K562 (cell line): ENCODE results near the gene MFSD8. TPM values are rescaled to one million over a fixed set of nuclear protein-coding genes. Genes with fewer than 3 reads are reported as not detected.

Source experiments
- ATAC-seq: fragments of 200-7000 bp; cut with Tn5 transposase; 3 replicates; pipeline ENCODE4 v1.9.1; 2020; ENCODE audit warnings: moderate library complexity
- BruUV-seq: library from RNA; stranded (reverse); fragments of 400-500 nt; replicated peaks from 2 replicates; lab custom pipeline; 2021; lab: Mats Ljungman, UMichigan
- CTCF ChIA-PET: fragments of 300-600 bp; formaldehyde crosslinking; extraction: SDS; loops from one replicate; lab custom pipeline; 2021; ENCODE audit warnings: low intra/inter-chr PET ratio; lab: Yijun Ruan, JAX
- POLR2A ChIA-PET: fragments of 300-600, 350-650 bp; sonication (Branson Sonifier 250); formaldehyde crosslinking; extraction: SDS; loops from one replicate; lab custom pipeline; 2021; ENCODE audit warnings: antibody characterized with exemption, inconsistent platforms; lab: Yijun Ruan, JAX
- DNase-seq, 4 experiments: peaks; one replicate each; pipeline versions ENCODE4 v3.0.0 to v3.0.0-alpha.2; 2011 to 2018; ENCODE audit warnings: low spot score in 3 of 4, mixed read lengths in 3 of 4; ENCODE audit errors: extremely low read depth in 1 of 4
- FAIRE-seq: peaks from 2 replicates; lab custom pipeline; 2011; peaks lifted over from hg19 to GRCh38; lab: Jason Lieb, UNC
- H2AFZ ChIP-seq: 2 replicates; pipeline ENCODE4 v1.6.0; 2011; ENCODE audit warnings: low read depth, low read length, control low read depth, inconsistent platforms
- H3K27ac ChIP-seq: fragments of 200-600 bp; 3 replicates; pipeline ENCODE4 v1.8.0; 2011; ENCODE audit warnings: low read depth, mild to moderate bottlenecking, control low read depth, inconsistent platforms, low read length, moderate library complexity, mixed read lengths; ENCODE audit errors: extremely low read depth
- H3K27me3 ChIP-seq, 2 experiments: fragments of 300-600 bp in 1 of 2; 2 replicates in 1 of 2; 3 replicates in 1 of 2; pipeline versions ENCODE4 v1.6.0 to v1.8.0; 2011; ENCODE audit warnings: inconsistent platforms in 2 of 2, low read length in 2 of 2, mild to moderate bottlenecking in 1 of 2, mixed read lengths in 1 of 2, moderate library complexity in 1 of 2; ENCODE audit not compliant: control insufficient read depth in 2 of 2, insufficient read depth in 2 of 2
- H3K36me3 ChIP-seq: fragments of 300-600 bp; 3 replicates; pipeline ENCODE4 v1.8.0; 2011; ENCODE audit warnings: mild to moderate bottlenecking, low read length, inconsistent platforms; ENCODE audit not compliant: control insufficient read depth, insufficient read depth
- H3K4me1 ChIP-seq, 2 experiments: fragments of 200-600 bp in 1 of 2; replicated peaks in 1 of 2; 2 replicates in 1 of 2; 3 replicates in 1 of 2; pipeline versions ENCODE4 v1.5.1 to v1.8.0; 2011; ENCODE audit warnings: inconsistent platforms in 2 of 2, low read length in 2 of 2, mild to moderate bottlenecking in 1 of 2, mixed read lengths in 1 of 2, moderate library complexity in 1 of 2; ENCODE audit not compliant: control insufficient read depth in 2 of 2, insufficient read depth in 2 of 2
- H3K4me2 ChIP-seq: 2 replicates; pipeline ENCODE4 v1.6.1; 2011; ENCODE audit warnings: low read length, control low read depth, inconsistent platforms, mixed read lengths; ENCODE audit not compliant: insufficient read depth
- H3K4me3 ChIP-seq: fragments of 200-600 bp; sonication (generic), shearing (Covaris generic); 2 replicates; pipeline ENCODE4 v1.5.1; 2016; ENCODE audit warnings: control low read depth, inconsistent platforms
- H3K79me2 ChIP-seq: fragments of 200-600 bp; 3 replicates; pipeline ENCODE4 v1.8.0; 2011; ENCODE audit warnings: low read length, inconsistent platforms; ENCODE audit not compliant: control insufficient read depth, insufficient read depth
- H3K9ac ChIP-seq, 2 experiments: 2 replicates each; pipeline versions ENCODE4 v1.6.0 to v1.6.1; 2011; ENCODE audit warnings: low read depth in 2 of 2, low read length in 2 of 2, control low read depth in 1 of 2, inconsistent platforms in 1 of 2, mild to moderate bottlenecking in 1 of 2, mixed read lengths in 1 of 2; ENCODE audit not compliant: insufficient read depth in 1 of 2
- H3K9me1 ChIP-seq: one replicate; pipeline ENCODE4 v1.6.0; 2011; ENCODE audit warnings: inconsistent platforms, mild to moderate bottlenecking, low read length, moderate library complexity; ENCODE audit not compliant: control insufficient read depth, insufficient read depth
- H3K9me3 ChIP-seq: replicated peaks from 2 replicates; pipeline ENCODE4 v1.5.1; 2011; ENCODE audit warnings: low read depth, low read length, inconsistent platforms; ENCODE audit not compliant: control insufficient read depth, insufficient read depth
- H4K20me1 ChIP-seq: replicated peaks from 2 replicates; pipeline ENCODE4 v1.6.1; 2011; ENCODE audit warnings: low read length, inconsistent platforms, mixed read lengths; ENCODE audit not compliant: control insufficient read depth, insufficient read depth
- SIN3B ChIP-seq: fragments of 450-650 bp; IDR thresholded peaks from 2 replicates; pipeline ENCODE4 v1.6.1; 2017; ENCODE audit warnings: low read depth, mild to moderate bottlenecking, moderate library complexity
- WGBS: fragments of 100-300 bp; shearing (Covaris generic); methylation state at CpG from one replicate; pipeline ENCODE4 v1.1.6; 2016; ENCODE audit warnings: low coverage, mixed read lengths; ENCODE audit not compliant: insufficient coverage; ENCODE audit errors: missing lambda C conversion rate; 5-methylcytosine and 5-hydroxymethylcytosine counted together
- in situ Hi-C: fragments of 300-500 bp; cut with MboI; formaldehyde crosslinking; loops from 4 replicates; pipeline ENCODE4 v1.15.0; 2018; ENCODE audit warnings: inconsistent platforms, mixed read lengths
- intact Hi-C: fragments of 100-400 bp; cut with micrococcal nuclease; formaldehyde crosslinking; loops from 2 replicates; pipeline ENCODE4 v1.14.2; 2022
- polyA plus RNA-seq, 8 experiments: library from polyadenylated mRNA; depleted of rRNA in 4 of 8; stranded (reverse) in 5 of 8; unstranded in 3 of 8; fragments of >200 nt; fragmentation: Nextera tagmentation in 2 of 8; fragmentation: Illumina TruSeq in 1 of 8; extraction: Ambion mirVana in 2 of 8; extraction: Trizol in 1 of 8; gene quantifications; 2 replicates each; pipeline versions ENCODE4 v1.2.1 to v1.2.3, GENCODE V29; 2011 to 2014; ENCODE audit warnings: inconsistent platforms in 1 of 8, missing spikeins in 1 of 8
- total RNA-seq, 7 experiments: library from RNA; depleted of rRNA in 6 of 7; stranded (reverse); fragments of >200 nt in 6 of 7; fragmentation: Illumina TruSeq in 2 of 7; extraction: Trizol in 2 of 7; gene quantifications; 2 replicates each; pipeline versions ENCODE4 v1.2.1 to v1.2.3, GENCODE V29; 2011 to 2021; ENCODE audit warnings: low replicate concordance in 1 of 7
- TF ChIP-seq, protein P1 (sequence below): sonication (generic); formaldehyde crosslinking; IDR thresholded peaks from 2 replicates; pipeline ENCODE4 v1.8.0; 2023; ENCODE audit warnings: mild to moderate bottlenecking, missing genetic modification reagents
- TF ChIP-seq, protein P2 (sequence below): sonication (generic); formaldehyde crosslinking; IDR thresholded peaks from 2 replicates; pipeline ENCODE4 v1.8.1; 2023; ENCODE audit warnings: mild to moderate bottlenecking, missing genetic modification reagents

Gene MFSD8
- total and polyA plus RNA-seq, 9 of the 15 experiments (the other 6 are each of a cell fraction or from before 2014, with no cell fraction given): 7.0 to 27.2 (median 18.7) TPM

DNA sequence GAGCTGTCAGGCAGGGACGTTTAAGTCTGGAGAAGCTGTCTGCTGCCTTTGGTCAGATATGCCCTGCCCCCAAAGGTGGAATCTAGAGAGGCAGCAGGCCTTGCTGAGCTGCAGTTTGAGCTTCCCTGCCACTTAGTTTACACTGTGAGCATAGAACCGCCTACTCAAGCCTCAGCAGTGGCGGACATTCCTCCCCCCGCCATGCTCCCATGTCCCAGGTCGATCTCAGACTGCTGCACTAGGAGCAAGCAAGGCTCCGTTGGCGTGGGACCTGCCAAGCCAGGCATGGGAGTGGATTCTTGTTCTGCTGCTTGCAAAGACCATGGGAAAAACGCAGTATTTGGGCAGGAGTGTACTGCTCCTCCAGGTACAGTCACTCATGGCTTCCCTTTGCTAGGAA is 59.9 kb downstream of the MFSD8 start:
- H3K4me2 ChIP-seq: peak overlapping the region; percentile 5; the same call in 1 of the 2 replicates
- in situ Hi-C loops: no loop called here
- no peaks in the 10 kb centered on the region for H3K79me2 ChIP-seq
- peak overlapping the region; percentile 53 for H2AFZ ChIP-seq
- FAIRE-seq (no peak), DNase-seq (peak in 1 of 4 experiments; percentile 43), ATAC-seq (peak; percentile 74)
- 35% methylated on average over 8 of the region's 8 CpGs for WGBS
- CTCF ChIA-PET: no interaction called here
- no peaks in the 10 kb centered on the region for H3K27me3 ChIP-seq
- POLR2A ChIA-PET: no interaction called here
- H3K9me3 ChIP-seq: no peaks in the 10 kb centered on the region
- H3K27ac ChIP-seq: no peak overlapping the region
- H3K9me1 ChIP-seq: no peaks in the 10 kb centered on the region
- TF ChIP-seq, protein P1, sequence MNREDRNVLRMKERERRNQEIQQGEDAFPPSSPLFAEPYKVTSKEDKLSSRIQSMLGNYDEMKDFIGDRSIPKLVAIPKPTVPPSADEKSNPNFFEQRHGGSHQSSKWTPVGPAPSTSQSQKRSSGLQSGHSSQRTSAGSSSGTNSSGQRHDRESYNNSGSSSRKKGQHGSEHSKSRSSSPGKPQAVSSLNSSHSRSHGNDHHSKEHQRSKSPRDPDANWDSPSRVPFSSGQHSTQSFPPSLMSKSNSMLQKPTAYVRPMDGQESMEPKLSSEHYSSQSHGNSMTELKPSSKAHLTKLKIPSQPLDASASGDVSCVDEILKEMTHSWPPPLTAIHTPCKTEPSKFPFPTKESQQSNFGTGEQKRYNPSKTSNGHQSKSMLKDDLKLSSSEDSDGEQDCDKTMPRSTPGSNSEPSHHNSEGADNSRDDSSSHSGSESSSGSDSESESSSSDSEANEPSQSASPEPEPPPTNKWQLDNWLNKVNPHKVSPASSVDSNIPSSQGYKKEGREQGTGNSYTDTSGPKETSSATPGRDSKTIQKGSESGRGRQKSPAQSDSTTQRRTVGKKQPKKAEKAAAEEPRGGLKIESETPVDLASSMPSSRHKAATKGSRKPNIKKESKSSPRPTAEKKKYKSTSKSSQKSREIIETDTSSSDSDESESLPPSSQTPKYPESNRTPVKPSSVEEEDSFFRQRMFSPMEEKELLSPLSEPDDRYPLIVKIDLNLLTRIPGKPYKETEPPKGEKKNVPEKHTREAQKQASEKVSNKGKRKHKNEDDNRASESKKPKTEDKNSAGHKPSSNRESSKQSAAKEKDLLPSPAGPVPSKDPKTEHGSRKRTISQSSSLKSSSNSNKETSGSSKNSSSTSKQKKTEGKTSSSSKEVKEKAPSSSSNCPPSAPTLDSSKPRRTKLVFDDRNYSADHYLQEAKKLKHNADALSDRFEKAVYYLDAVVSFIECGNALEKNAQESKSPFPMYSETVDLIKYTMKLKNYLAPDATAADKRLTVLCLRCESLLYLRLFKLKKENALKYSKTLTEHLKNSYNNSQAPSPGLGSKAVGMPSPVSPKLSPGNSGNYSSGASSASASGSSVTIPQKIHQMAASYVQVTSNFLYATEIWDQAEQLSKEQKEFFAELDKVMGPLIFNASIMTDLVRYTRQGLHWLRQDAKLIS (CRISPR knock-in tag): no peak
- TF ChIP-seq SIN3B: no peak
- TF ChIP-seq, protein P2, sequence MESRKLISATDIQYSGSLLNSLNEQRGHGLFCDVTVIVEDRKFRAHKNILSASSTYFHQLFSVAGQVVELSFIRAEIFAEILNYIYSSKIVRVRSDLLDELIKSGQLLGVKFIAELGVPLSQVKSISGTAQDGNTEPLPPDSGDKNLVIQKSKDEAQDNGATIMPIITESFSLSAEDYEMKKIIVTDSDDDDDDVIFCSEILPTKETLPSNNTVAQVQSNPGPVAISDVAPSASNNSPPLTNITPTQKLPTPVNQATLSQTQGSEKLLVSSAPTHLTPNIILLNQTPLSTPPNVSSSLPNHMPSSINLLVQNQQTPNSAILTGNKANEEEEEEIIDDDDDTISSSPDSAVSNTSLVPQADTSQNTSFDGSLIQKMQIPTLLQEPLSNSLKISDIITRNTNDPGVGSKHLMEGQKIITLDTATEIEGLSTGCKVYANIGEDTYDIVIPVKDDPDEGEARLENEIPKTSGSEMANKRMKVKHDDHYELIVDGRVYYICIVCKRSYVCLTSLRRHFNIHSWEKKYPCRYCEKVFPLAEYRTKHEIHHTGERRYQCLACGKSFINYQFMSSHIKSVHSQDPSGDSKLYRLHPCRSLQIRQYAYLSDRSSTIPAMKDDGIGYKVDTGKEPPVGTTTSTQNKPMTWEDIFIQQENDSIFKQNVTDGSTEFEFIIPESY (CRISPR knock-in tag): peak; percentile 91
- TF ChIP-seq, all 486 proteins: peak for 1
- H3K9ac ChIP-seq: peak overlapping the region in 1 of 2 experiments; percentile 1; a peak in 1 of 4 replicates
- no peak overlapping the region for H3K4me3 ChIP-seq
- H3K4me1 ChIP-seq: peaks cover 0 to 2% of the 10 kb centered on the region in 2 experiments; a peak in 2 of 5 replicates
- BruUV-seq: no TSS peak
- no peaks in the 10 kb centered on the region for H4K20me1 ChIP-seq
- intact Hi-C loops: no loop called here
- no peaks in the 10 kb centered on the region for H3K36me3 ChIP-seq
